Measurements from ENCODE around the gene PLEKHA5.

- TF ChIP-seq CTCF (conservative IDR thresholded peaks at IDR 0.05; ENCODE audit: low read depth in 2 of 2) (no peak), POLR2AphosphoS5 (IDR thresholded peaks at IDR 0.05; ENCODE audit: low read depth) (no peak), REST (IDR thresholded peaks at IDR 0.05; ENCODE audit: unreplicated experiment) (no peak), EZH2 (IDR thresholded peaks at IDR 0.05; ENCODE audit: low read depth, unreplicated experiment) (no peak), EZH2phosphoT487 (IDR thresholded peaks at IDR 0.05; ENCODE audit: unreplicated experiment) (no peak), CREB1 (CRISPR knock-in tag; IDR thresholded peaks at IDR 0.05; ENCODE audit: low read depth) (no peak)
Observed at GRCh38 chr12:19179986-19180385, 50.5 kb downstream of the PLEKHA5 start.

Measured in GM23338 (cell line).